HEK293T (cell line): ENCODE results near the gene SOX6.

Experiments used
- BHLHE40 ChIP-seq: fragments of 450-650 bp; IDR thresholded peaks from 2 replicates; pipeline ENCODE4 v1.6.1; 2016; ENCODE audit warnings: mild to moderate bottlenecking, moderate library complexity, borderline replicate concordance
- FOXK2 ChIP-seq: fragments of 450-650 bp; IDR thresholded peaks from 2 replicates; pipeline ENCODE4 v1.6.1; 2016; ENCODE audit warnings: mild to moderate bottlenecking
- NFRKB ChIP-seq: fragments of 450-650 bp; IDR thresholded peaks from 2 replicates; pipeline ENCODE4 v1.6.1; 2016; ENCODE audit warnings: mild to moderate bottlenecking, moderate library complexity
- SP1 ChIP-seq: fragments of 450-650 bp; IDR thresholded peaks from 2 replicates; pipeline ENCODE4 v1.6.1; 2017

- TF ChIP-seq NFRKB (no peak), FOXK2 (no peak), SP1 (no peak), BHLHE40 (no peak)
These were observed 337.4 kb downstream of the SOX6 start for GRCh38 chr11:16018931-16019330.
